ENCODE measurements around the gene MRPL19.
A peak's percentile ranks its signal among the peaks of the same experiment; 100 is the strongest.

MRPL19 gene

DNA sequence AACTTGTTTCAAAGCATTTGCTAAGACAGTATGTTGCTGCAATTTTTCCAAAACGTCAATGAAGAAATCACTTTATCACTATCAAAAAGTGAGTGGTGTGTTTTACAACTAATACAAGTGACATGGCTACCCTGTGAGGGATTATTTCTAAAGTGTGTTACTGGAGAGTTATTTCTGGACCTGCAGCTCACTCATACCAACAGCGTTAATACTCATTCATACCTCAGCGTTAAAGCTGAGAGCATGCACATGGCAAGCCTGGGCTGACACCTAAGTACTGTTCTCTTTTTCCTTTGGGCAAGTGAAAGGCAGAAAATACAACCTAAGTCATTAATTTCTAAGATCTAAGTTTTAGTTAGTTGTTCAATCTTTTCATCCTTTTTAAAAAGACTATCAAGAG, 13.0 kb upstream of the MRPL19 start:
- TF ChIP-seq CTCF (IDR thresholded peaks at IDR 0.05): no peak

- no peak for TF ChIP-seq CTCF (IDR thresholded peaks at IDR 0.05)
Observed at GRCh38 chr2:75634945-75635344, 11.6 kb upstream of the MRPL19 start.

DNA sequence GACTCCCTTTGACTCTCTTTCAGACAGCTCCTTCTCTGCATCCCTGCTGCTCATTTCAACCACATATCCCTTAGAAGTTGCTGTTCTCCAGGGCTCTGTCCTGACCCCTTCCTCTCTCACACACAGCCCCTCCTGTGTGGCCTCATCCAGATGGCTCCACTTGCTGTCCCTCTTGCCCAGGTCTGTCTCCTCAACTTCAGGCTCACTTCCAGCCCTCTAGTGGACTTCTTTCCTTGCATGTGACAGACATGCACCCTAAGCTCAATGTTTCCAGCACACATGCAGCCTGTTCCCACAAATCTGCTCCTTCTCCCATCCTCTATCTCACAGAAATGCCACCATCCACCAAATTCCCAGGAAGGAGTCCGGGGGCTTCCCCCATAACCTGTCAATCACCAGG, 9.0 kb upstream of the MRPL19 start:
- no peak for TF ChIP-seq CTCF (IDR thresholded peaks at IDR 0.05)

- peak; percentile 97 for TF ChIP-seq CTCF (IDR thresholded peaks at IDR 0.05)
Observed at GRCh38 chr2:75640621-75641121, 5.9 kb upstream of the MRPL19 start.

GRCh38 chr2:75641587-75641986, 5.0 kb upstream of the MRPL19 start:
- TF ChIP-seq CTCF (IDR thresholded peaks at IDR 0.05): no peak

DNA sequence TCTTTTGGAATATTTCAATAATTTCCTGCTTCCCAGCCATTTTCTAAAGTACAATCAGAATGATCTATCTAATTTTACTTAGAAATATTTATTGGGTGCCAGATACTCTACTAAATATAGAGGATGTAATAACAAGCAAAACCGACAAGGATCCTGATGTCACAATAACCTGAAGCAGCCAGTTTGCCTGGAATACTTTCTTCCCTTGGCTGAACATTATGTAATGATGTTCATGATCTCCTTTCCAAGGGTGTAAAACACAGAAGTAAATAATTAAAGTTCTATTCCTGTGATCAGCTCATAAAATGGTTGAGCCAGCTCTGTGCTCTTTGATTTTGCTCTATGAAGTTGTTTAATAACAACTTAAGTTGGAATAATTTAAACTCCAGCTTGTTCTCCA, 2.6 kb upstream of the MRPL19 start:
- no peak for TF ChIP-seq CTCF (IDR thresholded peaks at IDR 0.05)

DNA sequence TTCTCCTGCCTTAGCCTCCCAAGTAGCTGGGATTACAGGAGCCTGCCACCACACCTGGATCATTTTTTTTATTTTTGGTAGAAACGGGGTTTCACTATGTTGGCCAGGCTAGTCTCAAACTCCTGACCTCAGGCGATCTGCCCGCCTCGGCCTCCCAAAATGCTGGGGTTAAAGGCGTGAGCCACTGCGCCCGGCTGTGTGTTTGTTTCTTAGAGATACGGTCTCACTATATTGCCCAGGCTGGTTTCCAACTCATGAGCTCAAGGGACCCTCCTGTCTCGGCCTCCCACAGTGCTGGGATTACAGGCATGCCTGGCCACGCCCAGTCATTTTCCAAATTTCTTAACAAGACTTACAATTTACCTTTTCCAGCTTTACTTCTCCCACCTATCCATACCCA, 940 bp upstream of the MRPL19 start:
- TF ChIP-seq CTCF (IDR thresholded peaks at IDR 0.05): no peak

GRCh38 chr2:75646090-75646582, 447 bp upstream of the MRPL19 start:
- TF ChIP-seq CTCF (IDR thresholded peaks at IDR 0.05): no peak

All from LNCAP (cell line).